BLaER1 treated with 17β-estradiol and CSF1 and Interleukin-3, amounts not matched to agents 10 nM and 100 nM (cell line): ENCODE data around the gene PIEZO1.
A peak's percentile ranks its signal among the peaks of the same experiment; 100 is the strongest.

ENCODE experiments used
- H3K27ac ChIP-seq, 11 experiments: shearing (Covaris generic); formaldehyde crosslinking; 2 replicates each; pipeline ENCODE4 v1.8.1; 2022
- H3K27me3 ChIP-seq, 11 experiments: shearing (Covaris generic); formaldehyde crosslinking; 2 replicates each; pipeline ENCODE4 v1.8.1; 2022
- H3K36me3 ChIP-seq, 11 experiments: shearing (Covaris generic); formaldehyde crosslinking; 2 replicates each; pipeline ENCODE4 v1.8.1; 2022
- H3K4me1 ChIP-seq, 10 experiments: shearing (Covaris generic); formaldehyde crosslinking; 2 replicates each; pipeline ENCODE4 v1.8.1; 2022
- H3K4me2 ChIP-seq, 11 experiments: shearing (Covaris generic); formaldehyde crosslinking; 2 replicates each; pipeline ENCODE4 v1.8.1; 2022
- H3K4me3 ChIP-seq, 10 experiments: shearing (Covaris generic); formaldehyde crosslinking; 2 replicates each; pipeline ENCODE4 v1.8.1; 2022
- H3K9ac ChIP-seq, 11 experiments: shearing (Covaris generic); formaldehyde crosslinking; 2 replicates each; pipeline ENCODE4 v1.8.1; 2022
- H3K9me3 ChIP-seq, 11 experiments: shearing (Covaris generic); formaldehyde crosslinking; replicated peaks in 1 of 11; 2 replicates each; pipeline ENCODE4 v1.8.1; 2022
- H4K20me1 ChIP-seq, 11 experiments: shearing (Covaris generic); formaldehyde crosslinking; 2 replicates each; pipeline ENCODE4 v1.8.1; 2022
- Cebpa-rat ChIP-seq, 11 experiments: shearing (Covaris generic); IDR thresholded peaks; 2 replicates each; pipeline ENCODE4 v1.8.1; 2022

The PIEZO1 gene

GRCh38 chr16:88779406-88780141, 5.4 kb downstream of the PIEZO1 start:
- Histone ChIP-seq H3K27me3 (no peaks in the 10 kb centered on the region), H3K9me3 (no peaks in the 10 kb centered on the region), H3K27ac (peak overlapping the region in 10 of 11 experiments; percentile 14 to 92 (median 62); a peak in 20 of 22 replicates), H4K20me1 (peaks cover 68 to 99% (median 96%) of the 10 kb centered on the region in 11 experiments; a peak in 21 of 22 replicates), H3K4me1 (peaks cover 88 to 96% (median 93%) of the 10 kb centered on the region in 10 experiments), H3K9ac (peak overlapping the region; percentile 57 to 94 (median 86); a peak in 21 of 22 replicates), H3K4me3 (peak overlapping the region in 7 of 10 experiments; percentile 15 to 88 (median 41); a peak in 10 of 20 replicates), H3K36me3 (peaks cover 0 to 22% (median 5%) of the 10 kb centered on the region in 11 experiments; a peak in 10 of 22 replicates), H3K4me2 (peak overlapping the region; percentile 95 to 100 (median 99))
- TF ChIP-seq Cebpa-rat (IDR thresholded peaks at IDR 0.05) = no peak

GRCh38 chr16:88778541-88779065, 6.4 kb downstream of the PIEZO1 start:
- no peaks in the 10 kb centered on the region for H3K27me3 ChIP-seq
- peaks cover 97 to 100% (median 99%) of the 10 kb centered on the region in 10 experiments for H3K4me1 ChIP-seq
- H3K36me3 ChIP-seq = peaks cover 0 to 23% (median 5%) of the 10 kb centered on the region in 11 experiments; a peak in 10 of 22 replicates
- peak overlapping the region; percentile 95 to 100 (median 99) for H3K4me2 ChIP-seq
- H4K20me1 ChIP-seq = peaks cover 78 to 100% (median 99%) of the 10 kb centered on the region in 11 experiments; a peak in 21 of 22 replicates
- H3K27ac ChIP-seq = peak overlapping the region in 10 of 11 experiments; percentile 44 to 92 (median 60); a peak in 17 of 22 replicates
- no peak for TF ChIP-seq Cebpa-rat (IDR thresholded peaks at IDR 0.05)
- H3K9me3 ChIP-seq = no peaks in the 10 kb centered on the region
- H3K9ac ChIP-seq = peak overlapping the region; percentile 53 to 94 (median 68); a peak in 19 of 22 replicates
- peak overlapping the region in 9 of 10 experiments; percentile 10 to 57 (median 22); a peak in 10 of 20 replicates for H3K4me3 ChIP-seq

GRCh38 chr16:88778271-88778525, 6.8 kb downstream of the PIEZO1 start:
- Histone ChIP-seq H4K20me1 (peaks cover 82 to 100% (median 99%) of the 10 kb centered on the region in 11 experiments; a peak in 21 of 22 replicates), H3K4me2 (peak overlapping the region; percentile 95 to 100 (median 99)), H3K27me3 (no peaks in the 10 kb centered on the region), H3K36me3 (peaks cover 0 to 23% (median 5%) of the 10 kb centered on the region in 11 experiments; a peak in 10 of 22 replicates), H3K27ac (peak overlapping the region in 10 of 11 experiments; percentile 44 to 92 (median 60); a peak in 20 of 22 replicates), H3K4me1 (peaks cover 97 to 100% (median 99%) of the 10 kb centered on the region in 10 experiments), H3K9ac (peak overlapping the region; percentile 53 to 94 (median 68); a peak in 20 of 22 replicates), H3K9me3 (no peaks in the 10 kb centered on the region), H3K4me3 (peak overlapping the region in 9 of 10 experiments; percentile 10 to 57 (median 22); a peak in 11 of 20 replicates)
- no peak for TF ChIP-seq Cebpa-rat (IDR thresholded peaks at IDR 0.05)

- peak overlapping the region; percentile 53 to 94 (median 68); a peak in 20 of 22 replicates for H3K9ac ChIP-seq
- H3K36me3 ChIP-seq = peaks cover 0 to 23% (median 5%) of the 10 kb centered on the region in 11 experiments; a peak in 10 of 22 replicates
- H4K20me1 ChIP-seq = peaks cover 82 to 100% (median 99%) of the 10 kb centered on the region in 11 experiments; a peak in 21 of 22 replicates
Observed at GRCh38 chr16:88777471-88778270, 7.3 kb downstream of the PIEZO1 start.

GRCh38 chr16:88775825-88776224, 9.2 kb downstream of the PIEZO1 start:
- no peak overlapping the region for H3K9ac ChIP-seq
- H3K4me2 ChIP-seq = peak overlapping the region; percentile 19 to 100 (median 96); a peak in 10 of 22 replicates
- peaks cover 0 to 23% (median 5%) of the 10 kb centered on the region in 11 experiments; a peak in 10 of 22 replicates for H3K36me3 ChIP-seq
- no peak for TF ChIP-seq Cebpa-rat (IDR thresholded peaks at IDR 0.05)
- no peaks in the 10 kb centered on the region for H3K9me3 ChIP-seq
- peaks cover 97 to 100% (median 99%) of the 10 kb centered on the region in 10 experiments for H3K4me1 ChIP-seq
- peak overlapping the region in 1 of 11 experiments; percentile 20; a peak in 1 of 22 replicates for H3K27ac ChIP-seq
- H3K27me3 ChIP-seq = no peaks in the 10 kb centered on the region
- H3K4me3 ChIP-seq = no peak overlapping the region
- peaks cover 83 to 100% (median 99%) of the 10 kb centered on the region in 11 experiments; a peak in 21 of 22 replicates for H4K20me1 ChIP-seq

More at GRCh38 chr16:88777471-88778270, 7.3 kb downstream of the PIEZO1 start:
- TF ChIP-seq Cebpa-rat (IDR thresholded peaks at IDR 0.05) = no peak
- H3K27me3 ChIP-seq = no peaks in the 10 kb centered on the region
- peak overlapping the region in 10 of 11 experiments; percentile 44 to 92 (median 60); a peak in 20 of 22 replicates for H3K27ac ChIP-seq
- H3K4me2 ChIP-seq = peak overlapping the region; percentile 95 to 100 (median 99)
- H3K9me3 ChIP-seq = no peaks in the 10 kb centered on the region
- peaks cover 97 to 100% (median 99%) of the 10 kb centered on the region in 10 experiments for H3K4me1 ChIP-seq
- H3K4me3 ChIP-seq = peak overlapping the region in 9 of 10 experiments; percentile 10 to 57 (median 22); a peak in 11 of 20 replicates

GRCh38 chr16:88774544-88775393, 10.3 kb downstream of the PIEZO1 start:
- Histone ChIP-seq H3K9me3 (no peaks in the 10 kb centered on the region), H3K27ac (peak overlapping the region in 3 of 11 experiments; percentile 25 to 96 (median 27); a peak in 4 of 22 replicates), H3K36me3 (peaks cover 0 to 23% (median 5%) of the 10 kb centered on the region in 11 experiments; a peak in 10 of 22 replicates), H3K4me2 (peak overlapping the region; percentile 89 to 100 (median 98)), H3K4me1 (peaks cover 97 to 100% (median 99%) of the 10 kb centered on the region in 10 experiments), H3K4me3 (0 out of 20 replicates have a peak overlapping the region, but pooled peaks of 1 of the 10 experiments have one; percentile 4), H3K9ac (peak overlapping the region in 10 of 11 experiments; percentile 3 to 85 (median 42); a peak in 13 of 22 replicates), H4K20me1 (peaks cover 92 to 100% (median 99%) of the 10 kb centered on the region in 11 experiments; a peak in 21 of 22 replicates), H3K27me3 (no peaks in the 10 kb centered on the region)
- TF ChIP-seq Cebpa-rat (IDR thresholded peaks at IDR 0.05) = no peak

GRCh38 chr16:88773812-88774291, 11.2 kb downstream of the PIEZO1 start:
- Histone ChIP-seq H3K27me3 (no peaks in the 10 kb centered on the region), H3K4me2 (peak overlapping the region; percentile 89 to 100 (median 98)), H3K4me3 (no peak overlapping the region; a peak in 1 of 20 replicates), H3K27ac (peak overlapping the region in 7 of 11 experiments; percentile 15 to 96 (median 90); a peak in 10 of 22 replicates), H4K20me1 (peaks cover 92 to 100% (median 100%) of the 10 kb centered on the region in 11 experiments; a peak in 21 of 22 replicates), H3K4me1 (peaks cover 97 to 100% (median 99%) of the 10 kb centered on the region in 10 experiments), H3K9ac (peak overlapping the region; percentile 3 to 85 (median 45); a peak in 14 of 22 replicates), H3K36me3 (peaks cover 0 to 23% (median 5%) of the 10 kb centered on the region in 11 experiments; a peak in 10 of 22 replicates), H3K9me3 (no peaks in the 10 kb centered on the region)
- no peak for TF ChIP-seq Cebpa-rat (IDR thresholded peaks at IDR 0.05)
